Fibroblast of skin of right quadriceps (primary cell): ENCODE data around the gene SUMF1.
A peak's percentile ranks its signal among the peaks of the same experiment; 100 is the strongest.
"Not testable (repeated sequence)": the region's sequence is repeated elsewhere in the genome, so short reads cannot be mapped to it uniquely, and the experiment has no call there.

ENCODE experiments used
- DNase-seq: peaks from one replicate; pipeline ENCODE4 v3.0.0-alpha.2; 2013

The SUMF1 gene

DNA sequence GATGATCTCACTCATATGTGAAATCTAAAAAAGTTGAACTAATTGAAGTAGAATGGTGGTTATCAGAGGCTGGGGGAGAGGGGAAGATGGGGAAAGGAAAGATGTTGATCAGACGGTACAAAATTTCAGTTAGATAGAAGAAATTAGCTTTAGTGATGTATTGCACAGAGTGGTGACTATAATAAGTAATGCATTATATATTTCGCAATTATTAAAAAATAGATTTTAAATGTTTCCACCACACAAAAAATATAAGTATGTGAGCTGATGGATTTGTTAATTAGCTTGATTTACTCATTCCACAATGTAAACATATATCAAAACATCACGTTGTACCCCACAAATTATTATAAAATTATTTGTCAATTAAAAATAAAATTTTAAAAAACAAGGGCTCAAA, 8.1 kb downstream of the SUMF1 start:
- no peak for DNase-seq

GRCh38 chr3:4456780-4457179, 10.3 kb downstream of the SUMF1 start:
- DNase-seq: not testable (repeated sequence)

DNA sequence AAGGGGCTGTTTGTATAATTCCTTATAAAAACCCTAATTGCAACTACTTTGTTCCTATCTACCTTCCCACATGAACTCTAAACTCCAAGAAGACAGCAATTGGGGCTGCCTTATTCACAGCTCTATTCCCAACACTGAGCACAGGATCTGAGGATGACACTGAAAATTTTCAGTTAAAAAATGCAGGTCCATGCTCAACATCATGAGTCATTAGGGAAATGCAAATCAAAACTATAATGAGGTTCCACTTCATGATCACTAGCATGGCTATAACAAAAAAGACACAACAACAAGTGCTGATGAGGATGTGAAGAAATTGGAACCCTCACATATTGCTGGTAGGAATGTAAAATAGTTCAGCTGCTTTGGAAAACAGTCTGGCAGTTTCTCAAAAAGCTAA, 12.9 kb downstream of the SUMF1 start:
- no peak for DNase-seq

DNA sequence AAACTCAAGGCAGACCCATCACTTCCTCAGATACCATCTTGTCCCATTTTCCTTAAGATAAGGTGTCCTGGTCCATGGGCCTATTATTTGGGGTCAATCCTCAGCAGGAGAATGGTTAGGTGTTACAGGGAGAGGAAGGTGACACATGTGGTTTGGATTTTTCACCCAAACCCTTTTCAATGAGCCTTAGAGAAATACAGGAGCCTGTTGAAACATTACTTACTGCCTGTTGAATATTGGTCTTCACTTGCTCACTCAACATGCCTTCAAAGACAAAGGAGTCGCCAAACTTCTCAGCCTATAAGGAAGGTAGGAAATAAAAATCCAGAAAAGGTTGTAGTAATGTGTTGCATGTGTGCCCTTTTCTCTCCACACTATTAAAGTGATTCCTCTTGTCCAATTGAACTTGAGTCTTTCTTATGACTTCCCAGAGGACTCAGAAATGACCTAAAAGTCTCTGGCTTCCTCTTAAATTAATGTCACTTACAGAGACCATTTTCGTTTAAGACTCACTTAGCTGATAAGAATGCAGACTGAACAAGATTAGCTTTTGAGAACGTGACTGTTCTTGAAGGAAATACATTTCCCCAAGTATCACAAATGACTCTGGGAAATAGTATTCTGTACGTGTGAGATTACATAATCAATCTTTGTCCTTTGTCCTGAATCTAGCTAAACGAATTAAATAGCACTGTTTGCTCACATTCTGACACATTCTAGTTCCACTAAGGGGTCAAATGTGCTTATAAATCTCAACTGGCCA, 17.8 kb downstream of the SUMF1 start:
- no peak for DNase-seq

DNA sequence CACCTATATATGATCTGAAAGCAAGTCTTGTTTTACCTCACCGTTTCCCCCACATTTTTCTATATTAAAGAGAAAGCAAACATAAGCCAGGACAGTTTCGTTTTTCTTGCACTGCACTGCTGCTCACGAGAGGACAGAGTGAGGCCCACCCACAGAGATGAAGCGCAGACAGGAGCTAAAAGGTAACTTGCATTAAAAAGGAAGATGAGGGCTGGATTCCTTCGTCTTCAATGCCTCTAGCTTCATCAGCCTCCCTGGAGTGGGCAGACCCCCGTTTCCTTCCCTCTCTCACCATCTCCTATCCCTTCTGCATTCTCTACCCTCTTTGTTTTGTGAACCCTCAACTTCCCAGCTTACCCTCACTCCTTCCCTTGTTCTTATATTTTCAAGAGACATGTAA, 18.9 kb downstream of the SUMF1 start:
- DNase-seq: no peak

DNA sequence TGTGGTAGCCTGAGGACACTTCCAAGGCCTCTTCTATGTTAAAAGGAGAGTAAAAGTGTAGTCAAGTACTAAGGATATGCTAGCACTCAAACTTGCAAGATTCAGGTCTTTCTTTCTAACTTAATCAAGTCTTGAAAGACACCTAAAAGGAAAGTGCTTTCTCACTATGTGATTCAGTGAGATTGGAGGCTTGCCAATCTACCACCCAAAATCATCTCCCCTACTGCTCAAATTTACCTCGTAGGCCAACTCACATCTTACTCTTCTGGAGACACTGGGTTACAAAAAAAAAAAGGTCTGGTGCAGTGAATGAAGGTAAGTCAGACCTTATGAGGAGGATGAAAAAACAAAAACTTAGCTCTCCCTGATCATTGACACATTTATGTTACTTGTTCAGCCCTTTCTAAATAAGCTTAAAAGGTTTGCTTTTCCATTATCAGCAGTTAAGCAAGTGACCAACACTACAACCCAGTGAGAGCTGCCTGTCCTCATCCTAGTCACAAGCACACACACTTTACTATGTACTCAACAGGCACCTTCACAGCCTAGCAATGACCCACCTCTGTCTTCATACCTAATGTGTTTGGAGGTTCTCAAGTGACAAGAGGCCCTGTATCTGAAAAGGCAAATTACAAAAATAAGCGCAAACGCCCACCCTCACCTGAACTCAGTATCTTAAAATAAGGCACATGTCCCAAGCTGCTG, 19.6 kb downstream of the SUMF1 start:
- no peak for DNase-seq

- no peak for DNase-seq
These were observed 26.1 kb downstream of the SUMF1 start for GRCh38 chr3:4440951-4441350.

GRCh38 chr3:4438296-4438695, 28.8 kb downstream of the SUMF1 start:
- DNase-seq: no peak

DNA sequence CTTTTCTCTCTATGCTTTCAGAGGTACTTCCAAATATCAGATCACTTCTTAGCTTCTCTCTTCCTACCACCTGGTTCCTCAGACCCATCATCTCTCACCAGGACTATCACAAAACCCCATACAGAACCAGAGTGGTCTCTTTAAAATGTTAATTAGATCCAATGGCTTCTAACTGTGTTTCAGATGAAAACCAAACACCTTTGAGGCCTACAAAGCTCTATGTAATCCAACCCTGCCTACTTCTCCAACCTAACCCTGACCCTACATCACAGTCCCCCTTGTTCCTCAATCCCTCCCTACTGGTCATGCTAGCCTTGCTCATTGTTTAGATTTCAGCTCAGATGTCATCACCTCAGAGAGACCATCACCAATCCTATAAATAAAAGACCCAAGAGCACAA, 34.8 kb downstream of the SUMF1 start:
- no peak for DNase-seq

GRCh38 chr3:4429648-4430350, 37.3 kb downstream of the SUMF1 start:
- no peak for DNase-seq

GRCh38 chr3:4426782-4427344, 40.2 kb downstream of the SUMF1 start:
- DNase-seq: peak; percentile 86

- peak; percentile 3 for DNase-seq
These were observed 40.7 kb downstream of the SUMF1 start for GRCh38 chr3:4426261-4426781.

- DNase-seq: no peak
These were observed 41.4 kb downstream of the SUMF1 start for GRCh38 chr3:4425707-4426106.

DNA sequence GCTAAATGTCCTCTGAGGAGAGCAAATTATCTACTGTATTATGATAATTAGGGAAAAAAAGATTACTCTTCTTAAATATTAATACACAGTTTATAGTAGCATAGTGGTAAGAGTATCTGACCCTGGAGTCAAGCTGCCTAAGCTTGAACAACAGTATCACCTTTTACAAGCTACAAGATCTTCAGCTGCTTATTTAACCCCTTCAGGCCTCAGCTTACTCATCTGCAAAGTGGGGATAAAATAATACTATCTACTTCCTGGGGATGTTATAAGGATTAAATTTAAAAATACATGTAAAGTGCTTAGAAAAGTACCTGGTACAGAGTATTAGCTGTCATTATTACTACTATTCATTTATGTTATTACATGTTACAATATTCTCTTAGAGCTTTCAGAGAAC, 42.0 kb downstream of the SUMF1 start:
- DNase-seq: no peak

GRCh38 chr3:4421121-4421520, 45.9 kb downstream of the SUMF1 start:
- peak; percentile 35 for DNase-seq

DNA sequence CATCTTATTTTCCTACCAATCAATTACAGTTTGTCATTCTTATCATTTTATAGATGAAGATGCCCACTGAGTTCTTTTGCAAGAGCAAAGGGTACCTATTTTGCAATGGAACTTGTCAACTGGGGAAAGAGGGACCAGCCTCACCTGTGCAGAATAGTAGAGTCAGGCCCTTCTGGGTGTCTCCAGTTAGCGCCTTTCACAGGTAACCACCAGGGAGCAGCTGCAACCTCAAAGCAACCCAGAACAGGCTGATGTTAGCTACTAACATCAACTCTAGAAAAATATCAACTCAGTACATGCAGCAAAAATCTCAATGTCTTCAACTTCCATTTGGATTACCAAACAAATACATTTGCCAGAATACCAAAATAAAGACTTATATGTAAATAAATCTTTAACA, 47.1 kb downstream of the SUMF1 start:
- no peak for DNase-seq

- DNase-seq: no peak
These were observed 47.7 kb downstream of the SUMF1 start for GRCh38 chr3:4419386-4419785.

DNA sequence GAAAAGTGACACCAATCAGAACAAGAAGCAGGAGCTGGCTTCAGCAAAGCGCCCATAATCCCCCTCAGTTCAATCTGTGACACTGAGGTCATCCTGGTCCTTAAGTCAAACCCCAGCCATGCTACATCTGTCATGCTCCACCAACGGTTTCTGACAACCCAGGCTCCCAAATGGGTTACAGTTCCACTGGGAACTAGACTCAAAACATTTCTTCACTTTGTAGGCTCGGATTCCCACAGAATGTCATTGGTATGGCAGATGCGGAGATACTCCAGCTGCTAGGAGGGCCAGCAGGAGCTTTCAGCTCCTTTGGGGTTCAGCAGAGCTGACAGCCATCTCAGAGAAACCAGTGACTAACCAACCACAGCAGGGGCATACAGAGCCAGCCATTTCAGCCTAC, 48.9 kb downstream of the SUMF1 start:
- DNase-seq: no peak

DNA sequence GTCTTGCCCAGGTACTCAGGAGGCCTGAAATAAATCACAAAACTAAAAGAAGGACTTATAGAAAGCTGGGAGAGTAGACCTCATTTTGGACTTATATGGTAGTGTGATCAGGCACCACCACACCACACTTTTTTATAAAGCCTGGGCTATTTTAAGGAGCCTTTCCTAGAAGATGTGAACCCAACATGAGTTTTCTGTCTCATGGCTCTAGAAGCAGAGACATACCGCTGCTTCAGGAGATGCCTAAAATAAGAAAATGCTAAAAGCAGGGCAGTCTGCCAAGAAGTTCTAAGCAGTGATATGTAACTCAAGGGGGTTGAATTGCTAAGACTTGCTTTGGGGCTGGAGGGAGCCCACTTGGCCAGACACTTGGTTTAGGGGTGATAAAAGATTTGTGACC, 49.6 kb downstream of the SUMF1 start:
- DNase-seq: peak; percentile 50

DNA sequence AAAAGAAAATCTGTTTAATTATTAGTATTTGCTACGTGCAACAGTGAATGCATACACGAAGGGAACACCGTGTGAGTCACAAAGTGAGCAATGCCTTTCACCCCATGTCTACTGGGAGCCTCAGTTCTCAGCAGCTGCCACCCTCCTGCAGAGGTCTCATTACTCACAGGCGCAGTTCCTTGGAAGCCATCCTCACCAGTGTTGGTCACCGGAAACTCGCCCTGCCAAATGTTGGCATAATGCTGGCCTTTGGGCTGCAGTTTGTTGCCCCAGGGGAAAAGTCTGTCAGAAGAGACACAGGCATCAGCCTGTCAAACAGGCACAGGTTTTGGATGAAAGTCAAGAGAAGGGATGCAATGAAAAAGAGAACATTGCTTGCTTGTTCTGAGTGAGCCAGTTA, 50.1 kb downstream of the SUMF1 start:
- peak; percentile 72 for DNase-seq

DNA sequence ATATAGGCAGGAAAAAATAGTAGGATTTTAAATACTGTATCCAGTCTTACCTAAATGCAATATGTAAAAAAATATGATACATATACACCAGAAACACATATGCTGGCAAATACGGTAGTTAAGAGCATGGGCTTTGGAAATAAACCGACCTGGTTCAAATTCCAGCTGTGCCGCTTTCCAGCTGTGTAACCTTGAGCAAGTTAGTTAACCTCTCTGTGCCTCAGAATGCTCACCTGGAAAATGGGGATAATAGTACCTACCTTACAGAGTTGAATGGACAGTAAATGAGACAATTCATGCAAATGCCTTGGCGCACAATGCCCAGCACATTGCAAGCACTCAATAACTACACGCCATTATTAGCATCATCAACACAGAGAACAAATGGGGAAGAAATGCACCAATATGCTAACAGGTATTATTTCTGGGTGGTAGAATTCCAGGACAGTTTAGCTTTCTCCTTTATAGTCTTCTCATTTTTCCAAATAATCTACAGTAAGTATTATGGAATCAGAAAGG, 50.6 kb downstream of the SUMF1 start:
- DNase-seq: no peak

GRCh38 chr3:4413467-4413866, 53.6 kb downstream of the SUMF1 start:
- DNase-seq: peak; percentile 48

GRCh38 chr3:4411833-4412232, 55.2 kb downstream of the SUMF1 start:
- no peak for DNase-seq
